ENCODE measurements around the gene GNAI3. TPM values are rescaled to one million over a fixed set of nuclear protein-coding genes. Genes with fewer than 3 reads are reported as not detected.
A peak's percentile ranks its signal among the peaks of the same experiment; 100 is the strongest.

The GNAI3 gene
- total RNA-seq, 2 experiments from 2014 or later, result 3.8 to 6.1 TPM

GRCh38 chr1:109640285-109640865 is 92.0 kb downstream of the GNAI3 start:
- no peak overlapping the region for H2AFZ ChIP-seq (ENCODE audit: low read length)
- CTCF ChIA-PET (ENCODE audit: unreplicated experiment), result interaction anchor here (0.6 to 2.7 kb wide), 16 partner anchors 9 to 344 kb away, joined by 3 to 20 read pairs (median 5); partner anchors contain the start of genes AHCYL1, AMPD2, GNAI3 and GNAT2
- BruUV-seq (replicated peaks), result no TSS peak
- no peak overlapping the region for H3K4me3 ChIP-seq (ENCODE audit: low read depth, low read length, poor library complexity, severe bottlenecking)
- intact Hi-C loops (cut with micrococcal nuclease; ENCODE audit: unreplicated experiment), result loop anchor here (5.0 kb wide), 2 partner anchors 132 to 342 kb away; partner anchors contain the start of gene AHCYL1
- H3K79me2 ChIP-seq (ENCODE audit: insufficient read depth, low read depth, low read length), result no peaks in the 10 kb centered on the region
- peak; percentile 77 for DNase-seq (ENCODE audit: low spot score)
- H4K20me1 ChIP-seq (ENCODE audit: insufficient read depth, low read length), result no peaks in the 10 kb centered on the region
- no peaks in the 10 kb centered on the region for H3K9me3 ChIP-seq (ENCODE audit: low read length)
- peaks cover 2% of the 10 kb centered on the region for H3K4me1 ChIP-seq (ENCODE audit: insufficient read depth, low read length, poor library complexity, severe bottlenecking)
- TF ChIP-seq EZH2phosphoT487 (IDR thresholded peaks at IDR 0.05; ENCODE audit: borderline replicate concordance, low read depth, low read length) (no peak), CTCF (conservative IDR thresholded peaks at IDR 0.05; ENCODE audit: low read length) (peak; percentile 88)
- no peak overlapping the region for H3K4me2 ChIP-seq (ENCODE audit: low read length)
- no peaks in the 10 kb centered on the region for H3K36me3 ChIP-seq (ENCODE audit: insufficient read depth, low read length)
- POLR2A ChIA-PET, result interaction anchor here (0.5 to 2.0 kb wide), 9 partner anchors 9 to 1219 kb away, joined by 3 to 8 read pairs (median 3); partner anchors contain the start of gene GPR61
- no peak overlapping the region for H3K27ac ChIP-seq (ENCODE audit: low read depth, low read length, poor library complexity, severe bottlenecking)
- no peaks in the 10 kb centered on the region for H3K9me2 ChIP-seq (ENCODE audit: insufficient read depth, low read length)

- BruUV-seq (replicated peaks), result no TSS peak
- Histone ChIP-seq H3K27ac (ENCODE audit: low read depth, low read length, poor library complexity, severe bottlenecking) (no peak overlapping the region), H3K9me2 (ENCODE audit: insufficient read depth, low read length) (no peaks in the 10 kb centered on the region), H3K4me1 (ENCODE audit: insufficient read depth, low read length, poor library complexity, severe bottlenecking) (no peaks in the 10 kb centered on the region), H3K36me3 (ENCODE audit: insufficient read depth, low read length) (no peaks in the 10 kb centered on the region), H2AFZ (ENCODE audit: low read length) (no peak overlapping the region), H3K4me3 (ENCODE audit: low read depth, low read length, poor library complexity, severe bottlenecking) (no peak overlapping the region), H4K20me1 (ENCODE audit: insufficient read depth, low read length) (no peaks in the 10 kb centered on the region), H3K79me2 (ENCODE audit: insufficient read depth, low read depth, low read length) (no peaks in the 10 kb centered on the region), H3K9me3 (ENCODE audit: low read length) (no peaks in the 10 kb centered on the region), H3K4me2 (ENCODE audit: low read length) (no peak overlapping the region)
- POLR2A ChIA-PET, result interaction anchor here (2.0 kb wide), 1 partner anchor 101 kb away, joined by 5 read pairs; the partner anchor contains the start of gene GPR61
- no peak for DNase-seq (ENCODE audit: low spot score)
- intact Hi-C loops (cut with micrococcal nuclease; ENCODE audit: unreplicated experiment), result loop anchor here (5.0 kb wide), 2 partner anchors 131 to 341 kb away; partner anchors contain the start of gene AHCYL1
- CTCF ChIA-PET (ENCODE audit: unreplicated experiment), result interaction anchor here (1.2 to 2.7 kb wide), 8 partner anchors 8 to 343 kb away, joined by 3 to 20 read pairs (median 8); partner anchors contain the start of genes AHCYL1, AMPD2, GNAI3 and GNAT2
- TF ChIP-seq CTCF (conservative IDR thresholded peaks at IDR 0.05; ENCODE audit: low read length), result no peak
- TF ChIP-seq EZH2phosphoT487 (IDR thresholded peaks at IDR 0.05; ENCODE audit: borderline replicate concordance, low read depth, low read length), result no peak
Observed at GRCh38 chr1:109641078-109641740, 92.8 kb downstream of the GNAI3 start.

All from OCI-LY7 (cell line).